ENCODE data around the gene PURB. TPM values are rescaled to one million over a fixed set of nuclear protein-coding genes. Genes with fewer than 3 reads are reported as not detected.
A peak's percentile ranks its signal among the peaks of the same experiment; 100 is the strongest.

Gene PURB
- total and polyA plus RNA-seq, 4 experiments from 2014 or later: 1.1 to 27.4 (median 14.4) TPM

DNA sequence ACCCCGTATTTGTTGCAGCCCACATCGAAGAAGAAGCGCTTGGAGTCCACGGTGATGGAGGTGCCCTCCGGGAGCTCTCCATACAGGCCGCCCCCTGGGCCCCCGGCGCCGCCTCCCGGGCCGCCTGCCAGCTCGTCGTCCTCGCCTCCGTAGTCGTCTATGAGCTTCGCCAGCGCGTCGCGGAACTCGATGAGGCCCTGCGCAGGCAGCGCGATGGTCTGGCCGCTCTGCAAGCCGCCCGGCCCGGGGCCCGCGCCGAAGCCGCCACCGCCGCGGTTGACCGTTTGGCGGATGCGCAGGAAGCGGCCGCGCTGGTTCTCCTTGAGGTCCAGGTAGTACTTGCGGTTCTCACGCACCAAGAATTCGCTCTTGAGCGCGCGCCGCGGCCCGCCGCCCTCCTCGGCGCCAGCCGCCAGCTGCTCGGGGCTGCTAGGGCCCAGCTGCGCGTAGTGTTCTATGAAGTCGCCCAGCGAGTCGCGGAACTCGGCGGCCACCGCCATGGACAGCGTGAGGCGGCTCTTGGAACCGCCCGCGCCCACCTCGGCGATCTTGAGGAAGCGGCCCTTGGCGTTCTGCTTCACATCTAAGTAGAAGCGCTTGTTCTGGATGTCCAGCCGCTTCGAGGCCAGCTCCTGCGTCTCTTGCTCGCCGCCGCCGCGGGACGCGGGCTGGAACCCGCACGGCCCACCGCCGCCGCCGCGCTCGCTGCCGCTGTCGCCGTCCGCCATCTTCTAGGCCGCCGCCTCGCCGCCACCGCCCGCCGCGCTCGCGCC is 523 bp downstream of the PURB start:
- Mint-ChIP-seq H3K36me3 (peaks cover 12 to 21% of the 10 kb centered on the region in 2 donors), H3K4me3 (peak overlapping the region; percentile 80 to 95 (median 89)), H3K4me1 (peaks cover 29 to 74% (median 42%) of the 10 kb centered on the region in 4 donors), H3K9me3 (peaks cover 0 to 29% (median 9%) of the 10 kb centered on the region in 8 donors), H3K27me3 (no peaks in the 10 kb centered on the region), H3K27ac (peak overlapping the region; percentile 84 to 100 (median 96))
- Histone ChIP-seq H3K27me3 (ENCODE audit: insufficient read depth, low read length) (no peaks in the 10 kb centered on the region), H3K4me3 (ENCODE audit: low read length in 2 of 2) (peak overlapping the region; percentile 21 to 55), H3K36me3 (ENCODE audit: insufficient read depth, low read length) (no peaks in the 10 kb centered on the region), H3K4me1 (ENCODE audit: insufficient read depth, low read length) (peaks cover 62% of the 10 kb centered on the region), H3K9me3 (ENCODE audit: control insufficient read depth in 1 of 2, low read length in 2 of 2) (no peaks in the 10 kb centered on the region), H3K27ac (ENCODE audit: low read depth, low read length) (peak overlapping the region; percentile 87)
- ChIA-PET CTCF (ENCODE audit: partially characterized antibody) (interaction anchor here (0.6 to 7.2 kb wide), 5 partner anchors 28 to 1163 kb away, joined by 3 to 56 read pairs (median 8); partner anchors contain the start of gene H2AZ2), POLR2A (ENCODE audit: partially characterized antibody) (interaction anchor here (0.6 to 3.6 kb wide), 41 partner anchors 10 to 840 kb away, joined by 3 to 65 read pairs (median 5); partner anchors contain the start of genes CCM2, DBNL, DDX56 and H2AZ2)
- DNase-seq: peak; percentile 54 to 70 (median 63)
- intact Hi-C loops (cut with micrococcal nuclease): loop anchor here (1.0 kb wide), 9 partner anchors 28 to 395 kb away; partner anchors contain the start of genes H2AZ2, NUDCD3, OGDH and TBRG4

DNA sequence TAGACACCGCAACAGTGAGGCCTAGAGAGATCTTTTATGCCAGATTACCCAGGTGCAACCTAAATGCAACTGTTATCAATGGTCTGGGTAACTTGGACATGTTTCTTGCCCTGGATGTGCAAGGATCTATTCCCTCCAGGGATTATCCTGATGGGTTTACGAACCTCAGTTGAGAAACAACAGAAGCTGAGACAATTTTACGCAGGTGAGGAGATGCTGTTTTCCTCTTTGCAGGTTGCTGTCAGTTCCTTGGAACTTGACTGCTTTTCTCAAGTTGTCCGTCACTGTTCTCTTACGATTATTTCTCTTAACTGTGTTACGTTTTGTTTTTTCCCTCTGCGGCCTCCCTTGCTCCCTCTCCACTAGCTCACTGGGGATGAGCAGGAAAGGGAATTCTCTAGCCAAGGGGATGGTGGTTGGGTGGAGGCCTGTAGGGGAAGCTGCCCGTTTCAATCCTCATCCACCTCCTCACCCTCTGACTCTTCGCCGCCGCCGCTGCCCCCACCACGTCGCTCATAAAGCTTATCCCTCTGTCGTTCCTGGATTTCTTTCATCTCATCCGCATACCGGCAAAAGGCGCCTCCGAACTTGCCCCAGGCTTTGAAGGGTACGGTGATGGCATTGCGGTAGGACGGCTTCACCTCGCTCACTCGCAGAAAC is 1.2 kb downstream of the PURB start:
- Histone ChIP-seq H3K27me3 (ENCODE audit: insufficient read depth, low read length) (no peaks in the 10 kb centered on the region), H3K4me3 (ENCODE audit: low read length in 2 of 2) (peak overlapping the region; percentile 21 to 55), H3K9me3 (ENCODE audit: control insufficient read depth in 1 of 2, low read length in 2 of 2) (no peaks in the 10 kb centered on the region), H3K36me3 (ENCODE audit: insufficient read depth, low read length) (no peaks in the 10 kb centered on the region), H3K27ac (ENCODE audit: low read depth, low read length) (peak overlapping the region; percentile 87), H3K4me1 (ENCODE audit: insufficient read depth, low read length) (peaks cover 66% of the 10 kb centered on the region)
- CTCF ChIA-PET (ENCODE audit: partially characterized antibody): interaction anchor here (1.3 to 7.2 kb wide), 4 partner anchors 27 to 252 kb away, joined by 6 to 56 read pairs (median 8); partner anchors contain the start of gene H2AZ2
- H3K36me3 Mint-ChIP-seq: peaks cover 12 to 21% of the 10 kb centered on the region in 2 donors
- H3K27me3 Mint-ChIP-seq: no peaks in the 10 kb centered on the region
- peaks cover 0 to 29% (median 9%) of the 10 kb centered on the region in 8 donors for H3K9me3 Mint-ChIP-seq
- intact Hi-C loops (cut with micrococcal nuclease): no loop called here
- DNase-seq: no peak
- POLR2A ChIA-PET (ENCODE audit: partially characterized antibody): interaction anchor here (0.6 to 3.6 kb wide), 19 partner anchors 9 to 394 kb away, joined by 3 to 65 read pairs (median 7); partner anchors contain the start of genes CCM2, DDX56, H2AZ2 and MYO1G
- peak overlapping the region; percentile 80 to 95 (median 88) for H3K4me3 Mint-ChIP-seq
- H3K27ac Mint-ChIP-seq: peak overlapping the region; percentile 84 to 100 (median 96)
- peaks cover 30 to 76% (median 46%) of the 10 kb centered on the region in 4 donors for H3K4me1 Mint-ChIP-seq

DNA sequence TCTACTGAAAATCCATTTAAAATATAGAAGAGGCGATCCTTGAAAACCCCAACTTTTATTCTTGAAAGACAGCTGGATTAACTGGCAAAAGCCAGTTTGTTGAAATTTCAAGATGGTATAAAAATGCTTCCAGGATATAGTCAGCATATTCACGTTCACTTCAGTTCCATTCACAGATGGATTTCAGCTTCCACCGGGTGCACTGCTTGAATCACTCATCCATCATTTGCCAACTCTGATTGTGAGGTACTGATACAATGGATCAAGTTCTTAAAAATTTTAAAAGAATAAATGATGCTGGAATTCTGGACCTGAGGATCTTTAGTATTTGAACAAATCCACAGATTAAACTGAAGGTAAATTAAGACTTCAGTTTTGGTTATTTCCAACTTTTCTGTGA is 2.4 kb downstream of the PURB start:
- peaks cover 66% of the 10 kb centered on the region for H3K4me1 ChIP-seq (ENCODE audit: insufficient read depth, low read length)
- no peaks in the 10 kb centered on the region for H3K27me3 ChIP-seq (ENCODE audit: insufficient read depth, low read length)
- Mint-ChIP-seq H3K9me3 (peaks cover 0 to 29% (median 9%) of the 10 kb centered on the region in 8 donors), H3K4me3 (peak overlapping the region in 7 of 8 donors; percentile 45 to 93 (median 53)), H3K4me1 (peaks cover 30 to 74% (median 46%) of the 10 kb centered on the region in 4 donors), H3K27me3 (no peaks in the 10 kb centered on the region), H3K27ac (peak overlapping the region in 6 of 7 donors; percentile 29 to 100 (median 70)), H3K36me3 (peaks cover 12 to 21% of the 10 kb centered on the region in 2 donors)
- H3K27ac ChIP-seq (ENCODE audit: low read depth, low read length): no peak overlapping the region
- intact Hi-C loops (cut with micrococcal nuclease): no loop called here
- POLR2A ChIA-PET (ENCODE audit: partially characterized antibody): interaction anchor here (0.8 to 2.6 kb wide), 5 partner anchors 26 to 301 kb away, joined by 3 to 12 read pairs (median 6); partner anchors contain the start of genes H2AZ2 and TMED4
- no peak overlapping the region for H3K4me3 ChIP-seq (ENCODE audit: low read length in 2 of 2)
- no peak for DNase-seq
- H3K36me3 ChIP-seq (ENCODE audit: insufficient read depth, low read length): no peaks in the 10 kb centered on the region
- CTCF ChIA-PET (ENCODE audit: partially characterized antibody): interaction anchor here (0.7 to 7.2 kb wide), 8 partner anchors 13 to 318 kb away, joined by 3 to 56 read pairs (median 4); no protein-coding TSS in a partner anchor
- H3K9me3 ChIP-seq (ENCODE audit: control insufficient read depth in 1 of 2, low read length in 2 of 2): no peaks in the 10 kb centered on the region

DNA sequence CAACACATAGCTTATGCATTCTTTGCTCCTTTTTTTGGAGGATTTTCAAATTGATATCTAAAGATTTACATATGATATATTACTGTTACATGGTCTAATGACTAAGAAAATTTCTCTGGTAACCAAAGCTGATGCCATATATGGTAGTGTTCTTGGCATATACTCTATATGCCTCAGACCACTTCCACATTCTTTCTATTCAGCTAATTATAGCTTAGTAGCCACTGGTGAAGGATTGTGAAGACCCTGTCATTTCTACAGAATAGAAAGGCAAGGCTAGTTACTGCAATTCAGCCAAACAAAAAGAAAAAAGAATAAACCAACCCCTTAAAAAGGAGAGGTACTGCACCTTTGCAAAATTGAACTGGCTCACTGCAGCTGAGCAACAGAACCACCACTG is 3.7 kb downstream of the PURB start:
- Mint-ChIP-seq H3K27me3 (no peaks in the 10 kb centered on the region), H3K4me1 (peaks cover 30 to 62% (median 44%) of the 10 kb centered on the region in 4 donors), H3K27ac (peak overlapping the region in 5 of 7 donors; percentile 3 to 46 (median 32)), H3K36me3 (peaks cover 12 to 21% of the 10 kb centered on the region in 2 donors), H3K4me3 (peak overlapping the region in 6 of 8 donors; percentile 42 to 80 (median 67)), H3K9me3 (peaks cover 0 to 29% (median 9%) of the 10 kb centered on the region in 8 donors)
- intact Hi-C loops (cut with micrococcal nuclease): no loop called here
- DNase-seq: no peak
- CTCF ChIA-PET (ENCODE audit: partially characterized antibody): interaction anchor here (0.6 to 7.2 kb wide), 10 partner anchors 9 to 255 kb away, joined by 3 to 56 read pairs (median 4); no protein-coding TSS in a partner anchor
- H3K4me3 ChIP-seq (ENCODE audit: low read length in 2 of 2): no peak overlapping the region
- POLR2A ChIA-PET (ENCODE audit: partially characterized antibody): interaction anchor here (0.8 to 2.6 kb wide), 8 partner anchors 10 to 300 kb away, joined by 3 to 12 read pairs (median 6); partner anchors contain the start of genes H2AZ2, OGDH and TMED4
- H3K36me3 ChIP-seq (ENCODE audit: insufficient read depth, low read length): no peaks in the 10 kb centered on the region
- no peaks in the 10 kb centered on the region for H3K27me3 ChIP-seq (ENCODE audit: insufficient read depth, low read length)
- peaks cover 62% of the 10 kb centered on the region for H3K4me1 ChIP-seq (ENCODE audit: insufficient read depth, low read length)
- H3K9me3 ChIP-seq (ENCODE audit: control insufficient read depth in 1 of 2, low read length in 2 of 2): no peaks in the 10 kb centered on the region
- H3K27ac ChIP-seq (ENCODE audit: low read depth, low read length): peak overlapping the region; percentile 7

DNA sequence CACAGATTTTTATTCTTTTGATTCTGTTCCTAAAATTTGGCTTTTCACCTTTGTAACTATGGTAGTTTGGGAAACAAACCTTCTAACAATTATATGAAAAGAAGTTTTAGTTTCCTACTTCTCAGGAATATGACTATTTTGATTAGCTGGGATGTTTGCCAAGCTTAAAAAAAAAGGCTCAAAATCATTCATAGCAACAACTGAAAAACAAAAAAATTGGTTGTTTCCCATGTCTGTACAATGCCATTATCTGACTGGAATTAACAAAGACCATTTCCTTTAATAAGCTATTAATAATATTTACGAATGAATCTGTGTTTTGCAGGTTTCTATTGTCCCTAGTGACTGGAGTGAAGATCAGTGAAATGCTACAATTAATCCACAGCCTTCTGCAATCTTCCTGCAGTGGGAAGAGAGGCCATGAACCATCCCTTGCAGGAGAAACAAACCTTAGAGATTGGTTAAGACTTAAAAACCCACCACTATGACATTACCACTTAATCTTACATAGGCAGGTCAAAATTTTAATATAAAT is 4.2 kb downstream of the PURB start:
- peaks cover 57% of the 10 kb centered on the region for H3K4me1 ChIP-seq (ENCODE audit: insufficient read depth, low read length)
- no peaks in the 10 kb centered on the region for H3K27me3 ChIP-seq (ENCODE audit: insufficient read depth, low read length)
- Mint-ChIP-seq H3K36me3 (peaks cover 12 to 21% of the 10 kb centered on the region in 2 donors), H3K4me3 (peak overlapping the region; percentile 29 to 83 (median 72)), H3K4me1 (peaks cover 29 to 58% (median 42%) of the 10 kb centered on the region in 4 donors), H3K27me3 (no peaks in the 10 kb centered on the region), H3K27ac (peak overlapping the region; percentile 6 to 92 (median 83)), H3K9me3 (peaks cover 0 to 29% (median 9%) of the 10 kb centered on the region in 8 donors)
- ChIA-PET POLR2A (ENCODE audit: partially characterized antibody) (interaction anchor here (0.8 to 2.6 kb wide), 7 partner anchors 10 to 299 kb away, joined by 3 to 12 read pairs (median 6); partner anchors contain the start of genes H2AZ2, OGDH and TMED4), CTCF (ENCODE audit: partially characterized antibody) (interaction anchor here (0.6 to 7.2 kb wide), 6 partner anchors 10 to 255 kb away, joined by 3 to 56 read pairs (median 6); no protein-coding TSS in a partner anchor)
- no peak overlapping the region for H3K4me3 ChIP-seq (ENCODE audit: low read length in 2 of 2)
- no peak for DNase-seq
- intact Hi-C loops (cut with micrococcal nuclease): no loop called here
- H3K9me3 ChIP-seq (ENCODE audit: control insufficient read depth in 1 of 2, low read length in 2 of 2): no peaks in the 10 kb centered on the region
- peak overlapping the region; percentile 23 for H3K27ac ChIP-seq (ENCODE audit: low read depth, low read length)
- no peaks in the 10 kb centered on the region for H3K36me3 ChIP-seq (ENCODE audit: insufficient read depth, low read length)

DNA sequence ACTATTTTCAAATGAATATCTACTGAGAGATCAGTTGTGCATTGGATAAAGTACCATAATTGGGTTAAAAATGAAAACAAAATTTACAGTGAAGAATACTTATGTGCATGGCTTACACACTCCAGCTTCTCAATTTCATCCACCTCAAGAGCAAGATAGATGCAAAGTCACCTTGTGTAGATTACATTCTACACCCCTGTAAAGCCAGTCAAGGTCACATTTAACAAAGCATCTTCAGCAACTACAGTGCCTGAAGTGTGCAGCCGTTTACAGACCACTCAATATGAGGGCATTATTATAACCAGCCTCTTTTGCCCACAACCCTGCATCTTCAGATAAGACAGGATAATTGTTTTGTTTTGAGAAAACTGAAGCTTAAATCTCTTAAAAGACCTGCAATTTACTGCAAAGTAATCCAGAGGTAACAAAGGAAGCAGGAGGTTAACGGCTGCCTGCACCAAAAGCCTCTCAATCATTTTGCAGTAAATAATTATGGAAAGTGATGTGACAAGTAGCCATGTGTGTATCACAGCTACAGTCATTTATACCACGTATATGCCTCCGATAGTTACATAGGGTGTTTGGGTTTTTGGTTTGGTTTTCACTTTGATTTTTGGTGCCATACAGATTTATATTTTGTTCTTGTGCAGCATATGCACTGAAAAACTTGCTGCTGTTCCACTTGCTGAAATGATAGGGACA is 4.9 kb downstream of the PURB start:
- CTCF ChIA-PET (ENCODE audit: partially characterized antibody): interaction anchor here (0.9 to 7.2 kb wide), 4 partner anchors 24 to 256 kb away, joined by 3 to 56 read pairs (median 7); no protein-coding TSS in a partner anchor
- Histone ChIP-seq H3K4me3 (ENCODE audit: low read length in 2 of 2) (peak overlapping the region in 1 of 2 donors; percentile 11), H3K27ac (ENCODE audit: low read depth, low read length) (peak overlapping the region; percentile 23), H3K27me3 (ENCODE audit: insufficient read depth, low read length) (no peaks in the 10 kb centered on the region), H3K36me3 (ENCODE audit: insufficient read depth, low read length) (no peaks in the 10 kb centered on the region), H3K4me1 (ENCODE audit: insufficient read depth, low read length) (peaks cover 53% of the 10 kb centered on the region), H3K9me3 (ENCODE audit: control insufficient read depth in 1 of 2, low read length in 2 of 2) (no peaks in the 10 kb centered on the region)
- no peak for DNase-seq
- POLR2A ChIA-PET (ENCODE audit: partially characterized antibody): interaction anchor here (1.6 to 2.6 kb wide), 4 partner anchors 11 to 273 kb away, joined by 4 to 9 read pairs (median 7); partner anchors contain the start of gene OGDH
- intact Hi-C loops (cut with micrococcal nuclease): no loop called here
- Mint-ChIP-seq H3K27me3 (no peaks in the 10 kb centered on the region), H3K27ac (peak overlapping the region in 6 of 7 donors; percentile 32 to 94 (median 86)), H3K9me3 (peaks cover 0 to 25% (median 9%) of the 10 kb centered on the region in 8 donors), H3K36me3 (peaks cover 12 to 15% of the 10 kb centered on the region in 2 donors), H3K4me3 (peak overlapping the region; percentile 43 to 83 (median 72)), H3K4me1 (peaks cover 23 to 51% (median 36%) of the 10 kb centered on the region in 4 donors)
